ENCODE data around the gene FCAR.
"Not testable (repeated sequence)": the region's sequence is repeated elsewhere in the genome, so short reads cannot be mapped to it uniquely, and the experiment has no call there.

Gene FCAR

GRCh38 chr19:54873990-54874389 is at the start of gene FCAR:
Gene FCAR, plus strand, starts transcription at chr19:54874235. Its CDS starts 55 bp downstream, at chr19:54874290.
- no peak for DNase-seq

GRCh38 chr19:54824416-54824815 is 49.6 kb upstream of the FCAR start:
- not testable (repeated sequence) for DNase-seq

- not testable (repeated sequence) for DNase-seq
These were observed 48.7 kb upstream of the FCAR start for GRCh38 chr19:54825326-54825725.

- DNase-seq = not testable (repeated sequence)
These were observed 46.0 kb upstream of the FCAR start for GRCh38 chr19:54828064-54828463.

GRCh38 chr19:54832496-54832895 is 41.5 kb upstream of the FCAR start, which contains the start of gene KIR2DS4:
Gene KIR2DS4, plus strand, starts transcription at chr19:54832676.
- not testable (repeated sequence) for DNase-seq

- not testable (repeated sequence) for DNase-seq
These were observed 38.9 kb upstream of the FCAR start for GRCh38 chr19:54835126-54835525.

GRCh38 chr19:54837522-54837921 is 36.5 kb upstream of the FCAR start:
- DNase-seq = not testable (repeated sequence)

- DNase-seq = not testable (repeated sequence)
These were observed 30.9 kb upstream of the FCAR start for GRCh38 chr19:54843171-54843570.

GRCh38 chr19:54850061-54850640 is 23.9 kb upstream of the FCAR start, which contains the start of gene KIR3DL2:
Gene KIR3DL2, plus strand, starts transcription at chr19:54850443. Its CDS starts 33 bp downstream, at chr19:54850476.
- DNase-seq = not testable (repeated sequence)

- DNase-seq = no peak
These were observed 23.1 kb upstream of the FCAR start for GRCh38 chr19:54850930-54851329.

- no peak for DNase-seq
These were observed 22.7 kb upstream of the FCAR start for GRCh38 chr19:54851353-54851752.

- DNase-seq = not testable (repeated sequence)
These were observed 18.8 kb upstream of the FCAR start for GRCh38 chr19:54855241-54855640.

- DNase-seq = not testable (repeated sequence)
These were observed 15.6 kb upstream of the FCAR start for GRCh38 chr19:54858476-54858875.

GRCh38 chr19:54859421-54859820 is 14.6 kb upstream of the FCAR start:
- DNase-seq = not testable (repeated sequence)

GRCh38 chr19:54863459-54863858 is 10.6 kb upstream of the FCAR start:
- DNase-seq = not testable (repeated sequence)

- no peak for DNase-seq
These were observed 2.3 kb upstream of the FCAR start for GRCh38 chr19:54871696-54872095.

GRCh38 chr19:54875506-54875905 is 1.5 kb downstream of the FCAR start:
- DNase-seq = no peak

- DNase-seq = no peak
These were observed 3.4 kb downstream of the FCAR start for GRCh38 chr19:54877471-54877870.

GRCh38 chr19:54881884-54882283 is 7.8 kb downstream of the FCAR start:
- DNase-seq = no peak

- DNase-seq = no peak
These were observed 8.7 kb downstream of the FCAR start for GRCh38 chr19:54882758-54883157.

- DNase-seq = no peak
These were observed 9.2 kb downstream of the FCAR start for GRCh38 chr19:54883228-54883627.

GRCh38 chr19:54888239-54888638 is 14.2 kb downstream of the FCAR start:
- no peak for DNase-seq

- no peak for DNase-seq
These were observed 15.5 kb downstream of the FCAR start for GRCh38 chr19:54889566-54889965.

GRCh38 chr19:54893406-54893805 is 19.4 kb downstream of the FCAR start:
- no peak for DNase-seq

- not testable (repeated sequence) for DNase-seq
These were observed 20.1 kb downstream of the FCAR start for GRCh38 chr19:54894106-54894505.

All from CD4-positive, alpha-beta T cell treated with Interleukin-6 for 4 hours (primary cell).